H1 (cell line): ENCODE results near the gene LFNG. TPM values are rescaled to one million over a fixed set of nuclear protein-coding genes. Genes with fewer than 3 reads are reported as not detected.

Experiments used
- CTCF ChIA-PET: fragments of 300-600 bp; sonication (Branson Sonifier 250); formaldehyde crosslinking; loops from one replicate; lab custom pipeline; 2021; ENCODE audit not compliant: partially characterized antibody; lab: Charles Lee
- POLR2A ChIA-PET: fragments of 300-600 bp; sonication (Branson Sonifier 250); formaldehyde crosslinking; loops from one replicate; lab custom pipeline; 2021; ENCODE audit warnings: inconsistent platforms; ENCODE audit not compliant: partially characterized antibody; lab: Charles Lee
- DNase-seq, 2 experiments: peaks; one replicate each; pipeline versions ENCODE4 v3.0.0 to v3.0.0-alpha.2; 2010 to 2022; ENCODE audit warnings: low spot score in 2 of 2, low read depth in 1 of 2, mixed read lengths in 1 of 2
- FAIRE-seq: peaks from 2 replicates; lab custom pipeline; 2011; peaks lifted over from hg19 to GRCh38; lab: Jason Lieb, UNC
- H2AFZ ChIP-seq: 2 replicates; pipeline ENCODE4 v1.8.1; 2012; ENCODE audit warnings: low read length, inconsistent platforms
- H2AK5ac ChIP-seq: 2 replicates; pipeline ENCODE4 v1.6.1; 2013; ENCODE audit warnings: low read depth, low read length
- H2BK120ac ChIP-seq: replicated peaks from 2 replicates; pipeline ENCODE3; 2013; ENCODE audit warnings: low read depth, low read length, inconsistent platforms
- H2BK12ac ChIP-seq: 2 replicates; pipeline ENCODE4 v1.6.1; 2013; ENCODE audit warnings: low read depth, low read length
- H2BK15ac ChIP-seq: 2 replicates; pipeline ENCODE4 v1.6.1; 2013; ENCODE audit warnings: low read length
- H2BK20ac ChIP-seq: 2 replicates; pipeline ENCODE4 v1.6.1; 2013; ENCODE audit warnings: low read length
- H2BK5ac ChIP-seq: 2 replicates; pipeline ENCODE4 v1.6.1; 2013; ENCODE audit warnings: low read depth, low read length
- H3K14ac ChIP-seq: 2 replicates; pipeline ENCODE4 v1.6.1; 2013; ENCODE audit warnings: inconsistent platforms; ENCODE audit not compliant: insufficient read length
- H3K18ac ChIP-seq: 2 replicates; pipeline ENCODE4 v1.6.1; 2013; ENCODE audit warnings: low read length; ENCODE audit errors: extremely low read depth
- H3K23ac ChIP-seq: 2 replicates; pipeline ENCODE4 v1.6.1; 2013; ENCODE audit warnings: inconsistent platforms; ENCODE audit not compliant: insufficient read length
- H3K23me2 ChIP-seq: 2 replicates; pipeline ENCODE4 v1.6.1; 2013; ENCODE audit warnings: low read depth, low read length
- H3K27ac ChIP-seq: 2 replicates; pipeline ENCODE4 v1.6.1; 2011; ENCODE audit warnings: low read depth, low read length, inconsistent platforms
- H3K27me3 ChIP-seq, 4 experiments: replicated peaks in 1 of 4; 1 replicate in 1 of 4; 2 replicates in 3 of 4; pipeline versions ENCODE4 v1.6.1 to v1.8.1; 2011 to 2013; ENCODE audit warnings: low read length in 3 of 4, mild to moderate bottlenecking in 3 of 4, inconsistent platforms in 2 of 4, mixed read lengths in 2 of 4, moderate library complexity in 1 of 4; ENCODE audit not compliant: control insufficient read depth in 3 of 4, insufficient read depth in 3 of 4; ENCODE audit errors: extremely low read depth in 1 of 4
- H3K36me3 ChIP-seq, 4 experiments: 2 replicates each; pipeline versions ENCODE4 v1.6.1 to v1.8.1; 2011 to 2013; ENCODE audit warnings: mild to moderate bottlenecking in 4 of 4, low read length in 3 of 4, moderate library complexity in 2 of 4, control low read depth in 1 of 4, inconsistent platforms in 1 of 4; ENCODE audit not compliant: insufficient read depth in 4 of 4, control insufficient read depth in 2 of 4
- H3K4ac ChIP-seq: replicated peaks from 2 replicates; pipeline ENCODE3; 2013; ENCODE audit warnings: low read length, low read depth, mixed read lengths, inconsistent platforms; ENCODE audit not compliant: insufficient read length
- H3K4me1 ChIP-seq, 4 experiments: replicated peaks in 1 of 4; 1 replicate in 1 of 4; 2 replicates in 3 of 4; pipeline versions ENCODE4 v1.6.1 to v1.8.1; 2011 to 2013; ENCODE audit warnings: low read length in 3 of 4, inconsistent platforms in 2 of 4, mixed read lengths in 1 of 4; ENCODE audit not compliant: insufficient read depth in 4 of 4, control insufficient read depth in 3 of 4
- H3K4me2 ChIP-seq, 2 experiments: 2 replicates each; pipeline versions ENCODE4 v1.6.1 to v1.8.1; 2011 to 2013; ENCODE audit warnings: low read depth in 2 of 2, low read length in 2 of 2, control low read depth in 1 of 2, inconsistent platforms in 1 of 2, mild to moderate bottlenecking in 1 of 2; ENCODE audit not compliant: insufficient read depth in 1 of 2
- H3K4me3 ChIP-seq, 4 experiments: fragments of 200-600, 300-600 bp in 1 of 4; sonication (generic), shearing (Covaris generic), sonication (Bioruptor Twin) in 1 of 4; 2 replicates each; pipeline versions ENCODE4 v1.5.1 to v1.8.1; 2011 to 2016; ENCODE audit warnings: low read length in 4 of 4, low read depth in 3 of 4, control low read depth in 2 of 4, inconsistent platforms in 2 of 4, mild to moderate bottlenecking in 2 of 4, mixed read lengths in 1 of 4, moderate library complexity in 1 of 4; ENCODE audit not compliant: insufficient read depth in 2 of 4; ENCODE audit errors: extremely low read depth in 1 of 4
- H3K56ac ChIP-seq: replicated peaks from 2 replicates; pipeline ENCODE3; 2013; ENCODE audit warnings: low read depth, mild to moderate bottlenecking, mixed read lengths, low read length, inconsistent platforms; ENCODE audit not compliant: insufficient read length
- H3K79me1 ChIP-seq: 2 replicates; pipeline ENCODE4 v1.6.1; 2013; ENCODE audit warnings: low read depth, low read length, control low read depth
- H3K79me2 ChIP-seq, 2 experiments: 2 replicates each; pipeline versions ENCODE4 v1.6.1 to v1.8.1; 2012 to 2013; ENCODE audit warnings: low read length in 2 of 2, mild to moderate bottlenecking in 2 of 2, inconsistent platforms in 1 of 2; ENCODE audit not compliant: insufficient read depth in 2 of 2, control insufficient read depth in 1 of 2
- H3K9ac ChIP-seq, 4 experiments: replicated peaks in 1 of 4; 1 replicate in 1 of 4; 2 replicates in 3 of 4; pipeline versions ENCODE4 v1.6.1 to v1.8.1; 2011 to 2013; ENCODE audit warnings: low read depth in 3 of 4, low read length in 3 of 4, control low read depth in 2 of 4, mild to moderate bottlenecking in 2 of 4, moderate library complexity in 2 of 4, inconsistent platforms in 1 of 4; ENCODE audit errors: extremely low read depth in 1 of 4
- H3K9me3 ChIP-seq, 2 experiments: 2 replicates each; pipeline versions ENCODE4 v1.6.1 to v1.8.1; 2012 to 2013; ENCODE audit warnings: mild to moderate bottlenecking in 2 of 2, moderate library complexity in 2 of 2, control low read depth in 1 of 2, inconsistent platforms in 1 of 2, low read depth in 1 of 2, low read length in 1 of 2, mixed read lengths in 1 of 2; ENCODE audit not compliant: insufficient read depth in 2 of 2
- H4K20me1 ChIP-seq, 2 experiments: replicated peaks in 1 of 2; 2 replicates each; pipeline versions ENCODE3 to v1.8.1; 2011 to 2013; ENCODE audit warnings: inconsistent platforms in 2 of 2, low read length in 2 of 2, mild to moderate bottlenecking in 1 of 2; ENCODE audit not compliant: insufficient read depth in 2 of 2, control insufficient read depth in 1 of 2
- H4K5ac ChIP-seq: 2 replicates; pipeline ENCODE4 v1.6.1; 2013; ENCODE audit warnings: low read length, low read depth, mixed read lengths, inconsistent platforms; ENCODE audit not compliant: insufficient read length
- H4K8ac ChIP-seq: 2 replicates; pipeline ENCODE4 v1.8.0; 2013; ENCODE audit warnings: mild to moderate bottlenecking, moderate library complexity, low read length, inconsistent platforms; ENCODE audit not compliant: insufficient read depth; ENCODE audit errors: extremely low read depth
- H4K91ac ChIP-seq: replicated peaks from 2 replicates; pipeline ENCODE3; 2013; ENCODE audit warnings: low read length, mixed read lengths, inconsistent platforms; ENCODE audit not compliant: insufficient read length
- ASH2L ChIP-seq: fragments of 200-600, 300-600 bp; sonication (generic); IDR thresholded peaks from one replicate; pipeline ENCODE4 v1.7.1; 2017; ENCODE audit warnings: low read length
- ATF2 ChIP-seq: IDR thresholded peaks from 2 replicates; pipeline ENCODE4 v1.6.1; 2012; ENCODE audit warnings: low read length, inconsistent platforms
- GTF2F1 ChIP-seq: IDR thresholded peaks from 2 replicates; pipeline ENCODE4 v1.6.1; 2012; ENCODE audit warnings: low read depth, low read length, improper control_type of control experiment, borderline replicate concordance
- NANOG ChIP-seq: IDR thresholded peaks from 2 replicates; pipeline ENCODE4 v1.6.1; 2011; ENCODE audit warnings: low read length, low read depth, mild to moderate bottlenecking, inconsistent platforms; ENCODE audit not compliant: insufficient read depth, poor library complexity, severe bottlenecking
- NRF1 ChIP-seq: IDR thresholded peaks from 2 replicates; pipeline ENCODE4 v1.6.1; 2011; ENCODE audit warnings: mild to moderate bottlenecking, low read depth, low read length, improper control_type of control experiment
- POU5F1 ChIP-seq: IDR thresholded peaks from 2 replicates; pipeline ENCODE4 v1.6.1; 2011; ENCODE audit warnings: low read depth, mild to moderate bottlenecking, low read length, moderate library complexity
- RXRA ChIP-seq: IDR thresholded peaks from 2 replicates; pipeline ENCODE4 v1.6.1; 2011; ENCODE audit warnings: low read depth, mild to moderate bottlenecking, low read length, moderate library complexity; ENCODE audit not compliant: insufficient read depth
- SP2 ChIP-seq: IDR thresholded peaks from 2 replicates; pipeline ENCODE4 v1.6.1; 2012; ENCODE audit warnings: mild to moderate bottlenecking, low read length, inconsistent platforms
- TAF1 ChIP-seq: IDR thresholded peaks from 2 replicates; pipeline ENCODE4 v1.6.1; 2011; ENCODE audit warnings: mild to moderate bottlenecking, low read depth, low read length
- TEAD4 ChIP-seq: IDR thresholded peaks from 2 replicates; pipeline ENCODE4 v1.6.1; 2012; ENCODE audit warnings: low read depth, low read length, inconsistent platforms, mixed read lengths
- WGBS, 2 experiments: shearing (Covaris generic) in 1 of 2; methylation state at CpG; one replicate each; pipeline versions ENCODE4 v1.1.6 to v1.1.7; 2013 to 2015; ENCODE audit warnings: low lambda C conversion rate in 2 of 2, mixed read lengths in 2 of 2, inconsistent platforms in 1 of 2, low coverage in 1 of 2, missing lambda C conversion rate in 1 of 2; ENCODE audit not compliant: insufficient replicate concordance in 2 of 2, insufficient coverage in 1 of 2, insufficient read length in 1 of 2; ENCODE audit errors: extremely low coverage in 1 of 2, missing lambda C conversion rate in 1 of 2; 5-methylcytosine and 5-hydroxymethylcytosine counted together
- polyA plus RNA-seq, 7 experiments: library from polyadenylated mRNA; depleted of rRNA in 3 of 7; stranded (reverse) in 5 of 7; unstranded in 2 of 7; fragments of >200 nt in 5 of 7; fragments of 200-250 nt in 2 of 7; gene quantifications; 1 replicate in 5 of 7; 2 replicates in 1 of 7; 4 replicates in 1 of 7; pipeline versions ENCODE4 v1.2.1 to v1.2.3, GENCODE V29; 2011 to 2013; ENCODE audit warnings: missing spikeins in 2 of 7, mixed read lengths in 2 of 7
- total RNA-seq: library from RNA; stranded (reverse); fragmentation: NEBNext Ultra II Directional; extraction: Animal tissue kit (Norgen Biotek cat#: 25700); gene quantifications from 2 replicates; pipeline ENCODE4 v1.2.1, GENCODE V29; 2021

LFNG gene
- total and polyA plus RNA-seq, 2 of the 8 experiments (the other 6 are each of a cell fraction or from before 2014, with no cell fraction given): 31.6 to 35.6 TPM

GRCh38 chr7:2558629-2559282, 39.2 kb downstream of the LFNG start, which contains the start of gene IQCE:
TSS of gene IQCE (plus strand) at chr7:2558979. CDS start at chr7:2559182, 203 bp downstream.
- ChIA-PET POLR2A (interaction anchor here (0.7 to 1.3 kb wide), 3 partner anchors 83 to 87 kb away, joined by 3 to 5 read pairs (median 4); no protein-coding TSS in a partner anchor), CTCF (interaction anchor here (0.6 to 4.2 kb wide), 10 partner anchors 17 to 108 kb away, joined by 3 to 16 read pairs (median 3); no protein-coding TSS in a partner anchor)
- no peak within 1 kb of the TSS for H3K56ac ChIP-seq
- H3K4ac ChIP-seq: no peak within 1 kb of the TSS
- no peak within 1 kb of the TSS for H2BK20ac ChIP-seq
- peak within 1 kb of the TSS; percentile 50 to 81 for H3K4me2 ChIP-seq
- no peak within 1 kb of the TSS for H3K23ac ChIP-seq
- H4K8ac ChIP-seq: no peak within 1 kb of the TSS
- H2AK5ac ChIP-seq: no peak within 1 kb of the TSS
- H3K14ac ChIP-seq: no peak within 1 kb of the TSS
- peak within 1 kb of the TSS; percentile 46 to 86 (median 78) for H3K4me3 ChIP-seq
- no peak within 1 kb of the TSS for H3K18ac ChIP-seq
- no peak for FAIRE-seq
- peak within 1 kb of the TSS in 2 of 4 experiments; percentile 1 to 45; a peak in 3 of 7 replicates for H3K9ac ChIP-seq
- no peaks in the 10 kb centered on the region for H3K27me3 ChIP-seq
- H2AFZ ChIP-seq: no peak within 1 kb of the TSS; the same call in 1 of the 2 replicates
- peak within 1 kb of the TSS; percentile 9; the same call in 1 of the 2 replicates for H2BK12ac ChIP-seq
- WGBS, 2 experiments: 16% methylated on average over 28 of the region's 66 CpGs; no CpG with 5 or more reads in 1 of the 2 experiments
- H3K79me1 ChIP-seq: no peaks in the 10 kb centered on the region
- H3K36me3 ChIP-seq: no peaks in the 10 kb centered on the region; a peak in 1 of 8 replicates
- H3K23me2 ChIP-seq: peaks cover 8% of the 10 kb centered on the region; the same call in 1 of the 2 replicates
- H4K91ac ChIP-seq: no peak within 1 kb of the TSS
- H4K5ac ChIP-seq: no peak within 1 kb of the TSS
- no peaks in the 10 kb centered on the region for H3K9me3 ChIP-seq
- peak; percentile 64 to 98 for DNase-seq
- H3K27ac ChIP-seq: no peak within 1 kb of the TSS
- 0 out of 2 replicates have a peak within 1 kb of the TSS, but pooled peaks have one; percentile 72 for H2BK15ac ChIP-seq
- H3K4me1 ChIP-seq: peaks cover 3 to 14% (median 6%) of the 10 kb centered on the region in 4 experiments
- peaks cover 4 to 10% of the 10 kb centered on the region in 2 experiments for H4K20me1 ChIP-seq
- no peak within 1 kb of the TSS for H2BK5ac ChIP-seq
- no peak within 1 kb of the TSS for H2BK120ac ChIP-seq
- H3K79me2 ChIP-seq: peaks cover 0 to 11% of the 10 kb centered on the region in 2 experiments; a peak in 1 of 4 replicates
- no peak for TF ChIP-seq ATF2
- no peak for TF ChIP-seq ASH2L
- TF ChIP-seq TAF1: peak; percentile 22; the same call in 1 of the 2 replicates
- no peak for TF ChIP-seq RXRA
- peak; percentile 57 for TF ChIP-seq NRF1
- no peak for TF ChIP-seq POU5F1
- TF ChIP-seq GTF2F1: 0 out of 2 replicates have a peak, but pooled peaks have one; percentile 30
- peak; percentile 5 for TF ChIP-seq NANOG
- TF ChIP-seq SP2: no peak
- TF ChIP-seq TEAD4: 0 out of 2 replicates have a peak, but pooled peaks have one; percentile 19
